NK-92 (cell line): ENCODE results near the gene RASL10B.
"Not testable (repeated sequence)": the region's sequence is repeated elsewhere in the genome, so short reads cannot be mapped to it uniquely, and the experiment has no call there.

ENCODE experiments used
- DNase-seq: peaks from one replicate; lab custom pipeline; 2025; ENCODE audit not compliant: unreplicated experiment; lab: John Stamatoyannopoulos, UW

The RASL10B gene, protein sequence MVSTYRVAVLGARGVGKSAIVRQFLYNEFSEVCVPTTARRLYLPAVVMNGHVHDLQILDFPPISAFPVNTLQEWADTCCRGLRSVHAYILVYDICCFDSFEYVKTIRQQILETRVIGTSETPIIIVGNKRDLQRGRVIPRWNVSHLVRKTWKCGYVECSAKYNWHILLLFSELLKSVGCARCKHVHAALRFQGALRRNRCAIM

DNA sequence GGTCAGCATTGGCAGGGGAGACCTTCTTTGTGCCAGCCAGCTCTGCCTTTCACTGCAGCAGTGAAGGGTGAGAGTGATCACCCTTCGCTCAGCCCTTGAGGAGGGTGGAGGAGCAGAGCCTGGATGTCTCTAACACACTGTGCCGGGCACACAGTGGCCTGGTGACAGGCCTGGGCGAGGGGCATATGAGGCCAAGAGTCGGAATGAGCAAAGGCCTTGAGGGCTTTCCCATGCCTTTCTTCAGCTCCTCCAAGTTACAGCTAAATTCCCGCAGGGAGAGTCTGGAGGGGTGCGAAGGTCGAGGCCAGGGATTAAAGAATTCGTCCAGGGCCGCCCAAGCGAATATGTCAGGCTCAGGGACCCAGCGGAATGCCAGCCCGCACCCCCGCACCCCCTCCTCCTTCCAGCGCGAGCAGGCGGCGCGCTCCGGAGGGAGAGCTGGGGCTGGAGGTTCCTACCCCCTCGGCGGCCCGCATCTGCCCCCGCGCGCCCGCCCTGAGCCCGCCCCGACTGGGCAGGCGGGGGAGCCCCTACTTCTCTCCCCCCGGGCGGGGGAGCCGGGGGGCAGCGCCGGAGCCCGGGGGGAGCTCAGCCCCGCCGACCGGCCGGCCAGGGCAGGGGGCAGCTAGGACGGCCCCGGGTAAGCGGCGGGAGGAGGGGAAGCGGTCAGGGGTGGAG, at the start of gene RASL10B:
TSS of gene RASL10B (plus strand) at position 401 of the 678 bp plus-strand sequence. CDS start 3,546 bp downstream, outside the sequence.
- no peak for DNase-seq

DNA sequence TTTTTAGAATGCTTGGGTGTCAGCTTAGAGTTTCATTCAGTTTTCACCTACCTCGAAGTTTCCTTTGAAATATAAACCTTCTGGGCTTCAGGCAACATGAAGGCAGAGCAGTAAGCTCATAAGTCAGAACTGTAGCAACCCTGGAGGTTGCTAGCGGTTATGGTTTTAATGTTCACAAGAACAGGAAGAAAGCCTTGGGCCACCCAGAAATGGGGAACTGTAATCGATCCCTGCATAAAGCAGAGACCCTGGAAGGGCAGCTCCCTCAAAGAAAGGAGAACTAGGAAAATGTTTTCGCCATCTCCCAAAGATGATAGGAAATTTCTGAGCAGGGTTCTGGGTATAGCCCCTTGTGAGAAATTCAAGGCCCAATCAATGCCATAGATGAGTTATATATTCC, 47.8 kb upstream of the RASL10B start:
- DNase-seq: no peak

DNA sequence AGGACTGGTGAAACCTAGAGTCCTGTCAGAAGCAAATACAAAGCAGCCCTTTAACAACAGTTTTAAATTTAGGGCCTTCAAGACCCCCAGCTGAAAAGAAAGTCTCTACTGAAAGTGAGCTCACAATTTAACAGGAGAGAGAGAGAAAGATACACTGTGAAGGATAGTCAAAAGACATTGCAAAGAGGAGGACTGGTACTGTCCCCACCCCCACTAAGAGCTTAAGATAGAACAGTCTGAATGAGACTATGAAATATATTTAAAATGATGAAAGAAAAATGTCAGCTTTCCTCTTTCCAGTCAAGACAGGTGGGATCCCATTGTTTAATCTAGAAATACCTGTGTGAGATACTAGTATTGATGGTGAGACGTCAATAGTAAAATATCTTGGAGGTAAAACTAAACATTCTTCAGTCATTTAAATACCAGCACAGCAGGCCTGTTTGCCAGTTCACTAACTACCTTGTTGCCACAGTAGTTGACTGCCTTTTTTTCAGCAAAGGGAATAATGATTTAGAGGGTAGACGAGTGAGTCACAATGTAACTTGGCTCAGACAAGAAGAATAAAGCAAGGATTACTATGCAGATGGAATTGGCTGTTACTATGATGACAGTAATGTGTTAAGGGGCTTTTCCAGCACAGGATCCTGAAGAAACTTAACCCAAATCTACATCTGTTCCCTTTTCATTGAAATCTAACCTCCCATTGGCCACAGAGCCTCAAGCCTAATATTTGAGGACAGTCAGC, 47.2 kb upstream of the RASL10B start:
- no peak for DNase-seq

DNA sequence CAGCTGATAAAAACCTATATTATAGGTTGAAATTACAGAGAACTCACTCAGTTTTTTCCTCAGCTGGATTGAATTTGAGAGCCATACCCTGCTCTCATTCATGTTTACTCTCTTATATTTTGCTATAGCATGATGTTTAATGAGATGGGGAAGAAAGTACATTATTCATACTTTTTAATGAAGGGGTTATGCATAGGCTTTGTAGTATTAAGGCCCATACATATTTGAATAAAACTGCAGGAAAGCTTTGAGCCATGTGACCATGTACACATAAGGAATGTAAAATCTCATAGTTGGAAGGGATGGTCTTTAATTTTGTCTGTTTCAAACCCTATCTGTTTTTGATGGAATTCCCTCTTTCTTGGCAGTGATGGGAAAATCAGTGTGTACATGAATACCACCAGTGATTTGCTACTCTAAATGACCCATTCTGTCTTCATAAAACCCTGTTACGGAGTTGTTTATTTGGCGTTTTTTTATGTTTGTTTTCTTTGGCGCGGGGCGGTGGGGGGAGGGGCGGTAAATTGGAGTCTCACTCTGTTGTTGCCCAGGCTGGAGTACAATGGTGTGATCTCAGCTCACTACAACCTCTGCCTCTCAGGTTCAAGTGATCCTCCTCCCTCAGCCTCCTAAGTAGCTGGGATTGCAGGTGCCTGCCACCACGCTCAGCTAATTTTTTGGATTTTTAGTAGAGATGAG, 38.8 kb upstream of the RASL10B start:
- no peak for DNase-seq

DNA sequence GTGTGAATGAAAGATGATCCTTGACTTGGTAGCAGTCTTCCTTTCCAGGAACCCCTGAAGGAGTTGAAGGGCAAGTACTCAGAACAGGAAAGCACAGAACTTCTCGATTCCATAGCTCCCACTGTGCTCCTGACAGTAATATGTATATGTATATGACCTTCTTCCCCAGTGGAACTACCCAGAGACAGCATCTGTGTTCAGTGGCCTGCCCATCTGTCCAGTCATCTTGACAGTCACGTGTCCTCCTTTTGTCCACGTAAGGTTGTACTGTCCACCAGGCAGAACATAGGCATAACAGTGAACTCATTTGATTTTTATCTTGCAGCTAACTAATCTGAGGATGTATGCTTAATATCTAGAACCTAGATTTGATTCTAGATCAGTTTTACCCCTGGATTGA, 37.8 kb upstream of the RASL10B start:
- no peak for DNase-seq

DNA sequence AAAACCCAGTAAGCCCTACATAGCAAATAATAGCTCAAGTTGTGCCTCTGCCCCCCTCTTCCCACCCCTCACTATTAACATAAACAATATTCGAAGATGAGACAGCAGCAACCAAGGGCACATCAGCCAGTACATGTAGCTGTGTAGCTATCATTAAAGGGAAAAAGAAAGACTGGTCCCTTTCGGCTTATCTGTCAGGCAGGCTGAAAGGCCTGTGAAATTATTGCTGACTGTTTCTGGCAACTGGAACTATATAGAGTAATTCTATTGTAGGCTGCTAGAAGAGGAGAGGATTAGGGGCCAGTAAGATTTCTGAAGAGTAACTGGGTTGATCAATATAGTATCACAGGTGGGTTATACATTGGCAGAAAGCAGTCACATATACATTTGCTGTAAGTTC, 36.5 kb upstream of the RASL10B start:
- no peak for DNase-seq

DNA sequence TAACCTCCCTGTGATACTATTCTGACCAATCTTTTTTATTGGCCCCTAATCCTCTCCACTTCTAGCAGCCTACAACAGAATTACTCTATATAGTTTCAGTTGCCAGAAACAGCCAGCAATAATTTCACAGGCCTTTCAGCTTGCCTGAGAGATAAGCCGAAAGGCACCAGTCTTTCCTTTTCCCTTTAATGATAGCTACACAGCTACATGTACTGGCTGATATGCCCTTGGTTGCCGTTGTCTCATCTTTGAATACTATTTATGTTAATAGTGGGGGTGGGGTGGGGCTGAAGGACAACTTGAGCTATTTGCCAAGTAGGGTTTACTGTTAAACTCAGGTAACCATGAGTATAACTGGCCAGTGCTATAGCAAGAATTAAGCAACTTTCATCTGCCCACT, 35.8 kb upstream of the RASL10B start:
- DNase-seq: no peak

DNA sequence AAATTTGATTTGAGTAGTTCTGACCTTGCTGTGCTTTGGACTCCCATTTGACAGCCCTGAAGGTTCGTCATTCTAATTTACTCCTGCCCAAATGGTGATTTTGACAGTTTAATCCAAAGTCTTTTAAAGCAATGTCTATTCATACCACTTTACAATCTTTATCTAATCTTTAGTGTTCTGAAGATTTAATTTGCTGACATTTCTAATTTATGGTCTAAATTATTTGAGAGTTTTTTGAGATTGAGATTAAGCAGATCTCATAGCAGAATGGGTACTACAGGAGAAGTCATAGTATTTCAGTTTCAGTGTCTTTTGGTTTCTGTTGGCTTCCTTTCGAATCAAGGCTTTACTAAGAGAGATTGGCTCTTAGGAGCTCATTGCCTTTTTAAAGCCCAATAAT, 32.6 kb upstream of the RASL10B start:
- no peak for DNase-seq

DNA sequence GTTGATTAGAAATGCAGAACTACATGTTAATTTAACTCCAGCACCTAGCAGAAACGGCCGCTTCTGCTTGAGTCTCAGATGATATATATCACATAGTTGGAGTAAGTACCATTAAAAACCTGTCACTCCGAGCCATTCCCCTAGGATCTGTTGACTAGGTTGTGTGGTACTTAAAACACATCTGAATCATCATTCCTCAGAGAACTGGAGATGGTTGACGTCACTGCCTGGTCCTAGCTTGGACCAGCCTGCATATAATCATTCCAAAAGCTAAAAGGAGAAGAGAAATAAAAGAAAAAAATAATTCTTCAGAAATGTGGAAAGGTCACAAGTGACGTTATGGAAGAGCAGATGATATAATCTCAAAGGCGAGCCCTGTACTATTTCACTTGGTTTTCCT, 31.3 kb upstream of the RASL10B start:
- no peak for DNase-seq

DNA sequence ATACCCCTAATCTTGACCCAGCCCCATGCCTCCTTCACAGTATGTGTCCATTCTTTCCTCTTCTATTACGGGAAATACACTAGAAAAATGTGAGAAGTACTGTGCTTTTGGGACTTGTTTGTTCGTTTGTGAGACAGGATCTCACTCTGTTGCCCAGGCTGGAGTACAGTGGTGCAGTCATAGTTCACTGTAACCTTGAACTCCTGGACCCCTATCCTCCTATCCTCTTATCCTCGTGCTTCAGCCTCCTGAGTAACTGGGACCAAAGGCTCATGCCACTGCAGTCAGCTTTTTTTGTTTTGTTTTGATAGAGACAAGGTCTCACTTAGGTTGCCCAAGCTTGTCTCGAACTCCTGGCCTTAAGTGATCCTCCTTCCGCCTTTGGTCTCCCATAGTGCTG, 29.9 kb upstream of the RASL10B start:
- no peak for DNase-seq

DNA sequence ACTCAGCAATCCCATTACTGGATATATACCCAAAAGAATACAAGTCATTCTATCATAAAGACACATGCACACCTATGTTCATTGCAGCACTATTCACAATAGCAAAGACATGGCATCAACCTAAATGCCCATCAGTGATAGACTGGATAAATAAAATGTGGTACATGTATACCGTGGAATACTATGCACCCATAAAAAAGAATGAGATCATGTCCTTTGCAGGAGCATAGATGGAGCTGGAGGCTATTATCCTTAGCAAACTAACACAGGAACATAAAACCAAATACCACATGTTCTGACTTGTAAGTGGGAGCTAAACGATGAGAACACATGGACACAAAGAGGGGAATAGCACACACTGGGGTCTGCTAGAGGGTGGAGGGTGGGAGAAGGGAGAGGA, 28.1 kb upstream of the RASL10B start:
- DNase-seq: not testable (repeated sequence)

DNA sequence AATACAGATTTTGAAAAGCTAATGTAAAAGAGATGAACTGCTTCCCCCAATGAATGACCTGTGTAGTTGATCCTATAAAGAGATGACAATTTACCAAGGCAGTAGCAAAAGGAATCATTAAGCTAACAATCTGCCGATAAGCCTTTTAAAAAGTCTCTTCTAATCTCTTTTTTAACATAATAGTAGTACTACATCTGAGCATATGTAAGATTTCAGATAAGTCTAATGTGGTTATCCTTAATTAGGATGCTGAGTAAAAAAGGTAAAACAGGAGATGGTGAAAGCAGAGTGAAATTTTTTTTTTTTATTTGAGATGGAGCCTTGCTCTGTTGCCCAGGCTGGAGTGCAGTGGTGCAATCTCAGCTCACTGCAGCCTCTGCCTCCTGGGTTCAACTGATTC, 26.2 kb upstream of the RASL10B start:
- DNase-seq: no peak

DNA sequence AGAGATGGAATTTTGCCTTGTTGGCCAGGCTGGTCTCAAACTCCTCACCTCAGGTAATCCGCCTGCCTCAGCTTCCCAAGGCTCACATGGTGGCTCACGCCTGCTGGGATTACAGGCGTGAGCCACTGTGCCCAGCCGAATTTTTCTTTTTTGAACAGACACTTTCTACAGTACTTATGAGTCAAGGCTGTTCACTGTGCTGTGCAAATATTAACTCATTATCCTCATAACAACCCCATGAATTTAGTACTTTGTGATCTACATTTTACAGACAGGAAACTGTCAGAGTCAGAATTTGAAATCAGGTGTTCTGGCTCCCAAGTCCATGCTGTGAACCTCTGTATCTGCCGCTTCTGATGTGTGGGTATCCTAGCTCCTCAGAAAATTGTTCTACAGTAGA, 25.7 kb upstream of the RASL10B start:
- no peak for DNase-seq

DNA sequence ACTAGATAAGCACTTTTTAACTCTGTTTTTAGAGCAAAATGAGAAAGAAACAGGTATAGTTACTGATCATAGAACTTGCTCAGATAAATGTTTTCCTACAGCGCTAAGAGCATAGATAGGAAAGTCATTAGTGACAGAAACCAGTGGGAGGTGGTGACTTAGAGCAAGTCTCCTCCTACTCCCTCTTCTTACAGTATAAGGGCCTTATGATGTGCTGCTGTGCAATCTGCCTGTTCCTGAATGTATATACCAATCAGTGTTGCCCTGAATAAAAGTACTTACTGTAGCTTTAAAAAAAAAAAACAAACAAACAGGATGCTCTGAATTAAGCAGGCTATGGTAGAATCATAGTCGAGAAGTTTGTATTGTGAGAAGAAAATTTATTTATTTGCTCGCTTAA, 23.3 kb upstream of the RASL10B start:
- DNase-seq: no peak

DNA sequence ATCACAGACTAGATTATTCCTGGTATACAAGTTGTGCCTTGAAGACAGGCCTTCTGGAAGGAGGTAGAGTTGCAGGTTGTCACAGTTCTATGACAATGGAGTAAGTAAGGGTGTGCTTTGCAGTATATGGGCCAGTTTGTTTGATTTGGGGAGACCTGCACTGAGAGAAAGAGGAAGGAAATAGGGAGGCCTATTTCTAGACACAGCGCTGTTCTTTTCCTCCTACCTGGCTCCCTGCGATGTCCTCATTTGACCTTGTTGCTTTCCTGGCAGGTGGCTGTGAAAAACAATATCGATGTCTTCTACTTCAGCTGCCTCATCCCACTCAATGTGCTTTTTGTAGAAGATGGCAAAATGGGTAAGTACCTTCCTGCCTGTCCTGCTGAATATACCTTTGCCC, 22.5 kb upstream of the RASL10B start:
- DNase-seq: no peak

DNA sequence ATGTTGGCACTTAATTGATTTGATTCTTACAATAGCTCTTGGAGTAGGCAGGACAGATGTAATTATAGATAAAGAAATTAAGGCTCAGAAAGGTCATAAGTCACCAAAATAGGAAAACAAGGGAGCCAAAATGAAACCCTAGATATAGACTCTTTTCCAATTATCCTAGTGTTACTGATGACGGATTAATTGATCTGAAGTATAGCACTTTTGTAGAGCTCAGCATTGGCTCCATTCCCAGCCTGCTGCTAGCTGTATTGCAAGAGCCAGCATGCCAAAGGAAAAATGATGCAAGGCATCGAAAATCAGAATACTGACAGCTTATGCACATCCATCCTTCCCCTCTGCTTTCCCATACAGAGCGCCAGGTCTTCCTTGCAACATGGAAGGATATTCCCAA, 21.6 kb upstream of the RASL10B start:
- DNase-seq: no peak

DNA sequence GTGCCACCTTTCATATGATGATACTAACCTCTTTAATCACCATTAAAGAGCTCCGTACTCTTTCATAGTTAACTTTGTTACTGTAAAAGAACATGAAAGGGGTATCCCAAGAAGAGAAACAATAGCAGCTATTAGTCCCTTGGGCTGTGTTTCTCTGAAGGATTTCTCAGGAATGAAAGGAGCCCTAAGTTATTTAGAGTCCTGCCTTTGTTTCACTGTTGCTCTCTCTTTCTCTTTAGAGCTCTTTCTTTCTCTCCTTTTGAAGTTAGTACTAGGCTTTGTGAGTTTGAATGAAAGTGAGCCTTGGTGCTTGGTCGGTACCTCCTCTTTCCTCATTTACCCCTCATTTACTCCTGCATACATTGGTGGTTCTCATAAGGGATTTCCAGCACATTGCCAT, 20.5 kb upstream of the RASL10B start:
- no peak for DNase-seq

DNA sequence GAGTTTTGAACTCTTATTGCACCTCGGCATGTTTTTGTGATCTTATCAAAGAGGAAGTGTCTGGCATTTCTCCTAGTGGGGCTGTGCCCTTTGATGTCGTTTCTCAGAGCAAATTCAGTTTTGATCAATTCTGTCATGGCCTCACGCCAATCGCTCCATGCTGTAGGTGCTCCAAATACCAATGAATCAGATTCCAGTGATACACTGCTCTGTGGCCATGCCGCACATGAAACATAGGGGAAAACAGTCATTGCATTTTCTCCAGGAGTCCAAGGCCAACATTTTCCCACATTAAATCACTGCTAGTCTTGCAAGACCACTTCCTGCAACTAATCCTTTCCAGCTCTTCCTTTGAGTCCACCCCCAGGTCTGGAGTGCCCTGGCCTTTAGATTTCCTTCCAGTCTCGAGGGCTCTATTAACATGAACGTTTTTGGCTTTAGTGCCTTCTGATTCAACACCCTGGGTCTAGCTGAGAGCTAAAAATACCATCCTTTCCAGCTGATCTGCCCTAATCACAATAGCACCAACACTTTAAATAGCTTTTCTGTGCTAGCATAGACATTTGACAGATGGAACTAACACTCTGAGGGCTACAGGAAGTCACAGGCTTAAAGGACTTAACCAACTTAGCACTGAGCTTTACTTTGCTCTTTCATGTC, 18.2 kb upstream of the RASL10B start:
- DNase-seq: no peak

DNA sequence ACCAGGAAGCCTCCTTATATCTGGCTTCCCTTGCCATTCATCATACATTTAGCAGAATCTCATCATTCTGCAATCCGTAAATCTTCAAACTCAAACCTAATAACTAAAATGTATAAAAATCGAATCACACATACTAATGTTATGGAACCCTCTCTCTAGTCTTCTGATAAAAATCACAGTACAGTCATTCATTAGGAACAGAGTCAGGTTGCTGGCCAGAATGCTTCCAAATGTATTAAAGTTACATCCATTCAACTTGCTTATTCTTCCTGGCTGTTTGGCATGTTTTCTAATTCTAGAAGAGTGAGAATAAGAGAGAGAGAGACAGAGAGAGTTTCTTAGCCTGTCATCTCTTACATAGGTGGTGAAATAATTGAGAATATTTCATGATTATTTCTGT, 16.5 kb upstream of the RASL10B start:
- DNase-seq: no peak

DNA sequence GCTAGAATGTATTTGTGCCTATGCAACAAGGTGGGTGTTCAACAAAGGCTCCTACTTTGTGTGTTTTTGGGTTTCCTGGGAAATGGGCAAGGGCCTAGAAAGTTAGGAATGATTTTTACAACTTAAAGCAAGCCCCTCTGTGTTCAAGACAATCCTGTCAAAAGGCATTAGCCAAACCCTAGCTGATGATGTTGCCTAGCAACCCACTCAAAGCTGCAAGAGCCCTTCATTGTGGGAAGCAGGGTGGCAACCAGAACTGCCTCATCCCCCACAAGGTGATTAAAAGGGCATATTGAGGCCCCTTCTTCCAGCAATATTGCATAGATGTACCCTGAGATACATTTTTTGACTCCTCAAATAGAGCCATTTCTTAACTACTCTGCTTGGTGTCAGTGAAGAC, 16.0 kb upstream of the RASL10B start:
- DNase-seq: no peak

DNA sequence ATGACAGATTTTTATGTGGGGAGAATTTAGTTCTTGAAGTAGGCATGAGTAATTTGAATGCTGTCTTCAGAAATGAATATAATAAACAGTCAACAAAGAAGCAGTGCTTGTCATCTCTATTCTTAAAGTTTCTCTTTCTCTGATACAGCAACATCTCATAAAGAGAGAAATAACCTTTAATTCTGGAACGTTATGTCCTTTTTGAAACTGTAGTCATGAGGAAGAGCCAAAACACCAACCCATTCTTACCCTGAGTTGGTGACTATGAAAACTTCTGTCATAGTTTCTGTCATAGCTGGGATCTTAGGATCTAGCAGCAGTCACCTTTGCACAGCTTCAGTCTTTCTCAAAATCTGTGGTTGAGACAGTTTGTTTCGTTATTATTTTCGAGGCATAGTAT, 15.3 kb upstream of the RASL10B start:
- no peak for DNase-seq
